K562 (cell line): ENCODE data around the gene SIGLEC5. TPM values are rescaled to one million over a fixed set of nuclear protein-coding genes. Genes with fewer than 3 reads are reported as not detected.

Source experiments
- BACH1 ChIP-seq: fragments of 200-800 bp; sonication (Bioruptor generic); IDR thresholded peaks from 2 replicates; pipeline ENCODE4 v1.6.1; 2016; ENCODE audit warnings: missing genetic modification characterization, missing compliant biosample characterization
- BMI1 ChIP-seq: fragments of 150-350 bp; IDR thresholded peaks from 2 replicates; pipeline ENCODE4 v1.6.1; 2014; ENCODE audit warnings: low read length
- C11orf30 ChIP-seq: fragments of 450-650 bp; IDR thresholded peaks from 2 replicates; pipeline ENCODE4 v1.6.1; 2016; ENCODE audit warnings: low read depth, mild to moderate bottlenecking
- CHAMP1 ChIP-seq: fragments of 450-650 bp; IDR thresholded peaks from 2 replicates; pipeline ENCODE4 v1.6.1; 2016; ENCODE audit warnings: mild to moderate bottlenecking
- FOXK1 ChIP-seq: sonication (generic); formaldehyde crosslinking; IDR thresholded peaks from 2 replicates; pipeline ENCODE4 v1.8.0; 2022; ENCODE audit warnings: missing genetic modification reagents, mild to moderate bottlenecking, borderline replicate concordance
- HDAC6 ChIP-seq: IDR thresholded peaks from 2 replicates; pipeline ENCODE4 v1.6.1; 2012; ENCODE audit warnings: low read depth, mild to moderate bottlenecking, control low read depth, inconsistent platforms, low read length, moderate library complexity
- JUND ChIP-seq, 2 experiments: IDR thresholded peaks; 2 replicates in 1 of 2; 3 replicates in 1 of 2; pipeline ENCODE4 v1.6.1; 2011; ENCODE audit warnings: borderline replicate concordance in 2 of 2, low read depth in 2 of 2, low read length in 2 of 2, improper control_type of control experiment in 1 of 2, missing biosample characterization in 1 of 2, missing genetic modification characterization in 1 of 2, missing genetic modification reagents in 1 of 2
- KAT2B ChIP-seq: IDR thresholded peaks from one replicate; pipeline ENCODE4 v1.6.1; 2012; ENCODE audit warnings: low read depth, mild to moderate bottlenecking, control low read depth, inconsistent platforms, low read length, moderate library complexity
- LCOR ChIP-seq: sonication (generic); formaldehyde crosslinking; IDR thresholded peaks from 2 replicates; pipeline ENCODE4 v1.8.0; 2022; ENCODE audit warnings: mild to moderate bottlenecking, missing genetic modification reagents
- NCOA2 ChIP-seq, 2 experiments: fragments of 450-650 bp; IDR thresholded peaks; 2 replicates each; pipeline ENCODE4 v1.6.1; 2018; ENCODE audit warnings: mild to moderate bottlenecking in 2 of 2, moderate library complexity in 1 of 2; ENCODE audit not compliant: partially characterized antibody in 2 of 2
- NCOA6 ChIP-seq: fragments of 450-650 bp; IDR thresholded peaks from 2 replicates; pipeline ENCODE4 v1.6.1; 2017; ENCODE audit warnings: mild to moderate bottlenecking
- NEUROD1 ChIP-seq: fragments of 150-350 bp; IDR thresholded peaks from 2 replicates; pipeline ENCODE4 v1.6.1; 2014; ENCODE audit warnings: borderline replicate concordance, low read length, low read depth; ENCODE audit not compliant: partially characterized antibody
- RBM14 ChIP-seq: fragments of 200-400 bp; formaldehyde crosslinking; IDR thresholded peaks from 2 replicates; pipeline ENCODE4 v1.6.1; 2018; ENCODE audit warnings: low read depth, mild to moderate bottlenecking, low read length, moderate library complexity, borderline replicate concordance; ENCODE audit not compliant: insufficient read depth
- SMC3 ChIP-seq: conservative IDR thresholded peaks from 2 replicates; pipeline ENCODE4 v1.6.1; 2011; ENCODE audit warnings: low read depth, low read length, improper control_type of control experiment; ENCODE audit not compliant: insufficient read depth
- YY1 ChIP-seq, 3 experiments: IDR thresholded peaks; 2 replicates each; pipeline ENCODE4 v1.6.1; 2011; ENCODE audit warnings: low read length in 2 of 3, mild to moderate bottlenecking in 2 of 3, moderate library complexity in 2 of 3, borderline replicate concordance in 1 of 3, control low read depth in 1 of 3, low read depth in 1 of 3; ENCODE audit not compliant: insufficient read depth in 3 of 3, insufficient replicate concordance in 2 of 3, control insufficient read depth in 1 of 3, insufficient read length in 1 of 3; ENCODE audit errors: extremely low read depth in 1 of 3
- ZBTB49 ChIP-seq: sonication (generic); formaldehyde crosslinking; IDR thresholded peaks from 2 replicates; pipeline ENCODE4 v1.8.0; 2022; ENCODE audit warnings: missing genetic modification reagents, mild to moderate bottlenecking, borderline replicate concordance
- ZNF146 ChIP-seq: IDR thresholded peaks from one replicate; pipeline ENCODE4 v1.6.1; 2018; ENCODE audit warnings: missing compliant biosample characterization; ENCODE audit not compliant: unreplicated experiment
- polyA plus RNA-seq, 8 experiments: library from polyadenylated mRNA; depleted of rRNA in 4 of 8; stranded (reverse) in 5 of 8; unstranded in 3 of 8; fragments of >200 nt; fragmentation: Nextera tagmentation in 2 of 8; fragmentation: Illumina TruSeq in 1 of 8; extraction: Ambion mirVana in 2 of 8; extraction: Trizol in 1 of 8; gene quantifications; 2 replicates each; pipeline versions ENCODE4 v1.2.1 to v1.2.3, GENCODE V29; 2011 to 2014; ENCODE audit warnings: inconsistent platforms in 1 of 8, missing spikeins in 1 of 8
- total RNA-seq, 7 experiments: library from RNA; depleted of rRNA in 6 of 7; stranded (reverse); fragments of >200 nt in 6 of 7; fragmentation: Illumina TruSeq in 2 of 7; extraction: Trizol in 2 of 7; gene quantifications; 2 replicates each; pipeline versions ENCODE4 v1.2.1 to v1.2.3, GENCODE V29; 2011 to 2021; ENCODE audit warnings: low replicate concordance in 1 of 7
- TF ChIP-seq, protein P1 (sequence below): sonication (generic); formaldehyde crosslinking; IDR thresholded peaks from 2 replicates; pipeline ENCODE4 v1.8.1; 2023; ENCODE audit warnings: mild to moderate bottlenecking, missing genetic modification reagents
- TF ChIP-seq, protein P2 (sequence below): fragments of 250-450 bp; sonication (Bioruptor Pico); IDR thresholded peaks from 2 replicates; pipeline ENCODE4 v1.5.1; 2021; ENCODE audit warnings: mild to moderate bottlenecking

The SIGLEC5 gene
- total and polyA plus RNA-seq, 9 of the 15 experiments (the other 6 are each of a cell fraction or from before 2014, with no cell fraction given) = 0.14 TPM; not detected in 8

GRCh38 chr19:51654783-51655182 is 24.6 kb upstream of the SIGLEC5 start (continued):
- TF ChIP-seq CHAMP1 (no peak), NCOA6 (no peak), YY1 (IDR thresholded peaks at IDR 0.05; ENCODE audit: borderline replicate concordance in 1 of 3, control insufficient read depth in 1 of 3, extremely low read depth in 1 of 3, insufficient read depth in 3 of 3, insufficient read length in 1 of 3, insufficient replicate concordance in 2 of 3, low read depth in 1 of 3, low read length in 2 of 3) (no peak), ZBTB49 (CRISPR knock-in tag) (no peak), NCOA2 (IDR thresholded peaks at IDR 0.05; ENCODE audit: partially characterized antibody in 2 of 2) (no peak), HDAC6 (no peak), JUND (IDR thresholded peaks at IDR 0.05; ENCODE audit: borderline replicate concordance, low read depth, low read length) (no peak), JUND (tag; IDR thresholded peaks at IDR 0.05; ENCODE audit: borderline replicate concordance, low read depth, low read length) (no peak), ZNF146 (CRISPR knock-in tag) (no peak), C11orf30 (0 out of 2 replicates have a peak, but pooled peaks have one; percentile 14), KAT2B (no peak), BMI1 (no peak), LCOR (CRISPR knock-in tag) (no peak), SMC3 (peak; percentile 50), RBM14 (no peak), FOXK1 (CRISPR knock-in tag) (no peak), NEUROD1 (no peak), BACH1 (no peak)
- TF ChIP-seq, protein P1, sequence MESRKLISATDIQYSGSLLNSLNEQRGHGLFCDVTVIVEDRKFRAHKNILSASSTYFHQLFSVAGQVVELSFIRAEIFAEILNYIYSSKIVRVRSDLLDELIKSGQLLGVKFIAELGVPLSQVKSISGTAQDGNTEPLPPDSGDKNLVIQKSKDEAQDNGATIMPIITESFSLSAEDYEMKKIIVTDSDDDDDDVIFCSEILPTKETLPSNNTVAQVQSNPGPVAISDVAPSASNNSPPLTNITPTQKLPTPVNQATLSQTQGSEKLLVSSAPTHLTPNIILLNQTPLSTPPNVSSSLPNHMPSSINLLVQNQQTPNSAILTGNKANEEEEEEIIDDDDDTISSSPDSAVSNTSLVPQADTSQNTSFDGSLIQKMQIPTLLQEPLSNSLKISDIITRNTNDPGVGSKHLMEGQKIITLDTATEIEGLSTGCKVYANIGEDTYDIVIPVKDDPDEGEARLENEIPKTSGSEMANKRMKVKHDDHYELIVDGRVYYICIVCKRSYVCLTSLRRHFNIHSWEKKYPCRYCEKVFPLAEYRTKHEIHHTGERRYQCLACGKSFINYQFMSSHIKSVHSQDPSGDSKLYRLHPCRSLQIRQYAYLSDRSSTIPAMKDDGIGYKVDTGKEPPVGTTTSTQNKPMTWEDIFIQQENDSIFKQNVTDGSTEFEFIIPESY (CRISPR knock-in tag) = no peak
- TF ChIP-seq, protein P2, sequence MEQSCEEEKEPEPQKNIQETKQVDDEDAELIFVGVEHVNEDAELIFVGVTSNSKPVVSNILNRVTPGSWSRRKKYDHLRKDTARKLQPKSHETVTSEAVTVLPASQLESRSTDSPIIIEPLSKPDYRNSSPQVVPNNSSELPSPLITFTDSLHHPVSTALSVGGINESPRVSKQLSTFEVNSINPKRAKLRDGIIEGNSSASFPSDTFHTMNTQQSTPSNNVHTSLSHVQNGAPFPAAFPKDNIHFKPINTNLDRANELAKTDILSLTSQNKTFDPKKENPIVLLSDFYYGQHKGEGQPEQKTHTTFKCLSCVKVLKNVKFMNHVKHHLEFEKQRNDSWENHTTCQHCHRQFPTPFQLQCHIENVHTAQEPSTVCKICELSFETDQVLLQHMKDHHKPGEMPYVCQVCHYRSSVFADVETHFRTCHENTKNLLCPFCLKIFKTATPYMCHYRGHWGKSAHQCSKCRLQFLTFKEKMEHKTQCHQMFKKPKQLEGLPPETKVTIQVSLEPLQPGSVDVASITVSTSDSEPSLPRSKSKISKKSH (CRISPR knock-in tag) = no peak
